Glomerular visceral epithelial cell (primary cell): Measurements from ENCODE around the gene KRT15.

ENCODE experiments used
- DNase-seq: peaks from one replicate; pipeline ENCODE4 v3.0.0-alpha.2; 2016; ENCODE audit errors: extremely low spot score

KRT15 gene

DNA sequence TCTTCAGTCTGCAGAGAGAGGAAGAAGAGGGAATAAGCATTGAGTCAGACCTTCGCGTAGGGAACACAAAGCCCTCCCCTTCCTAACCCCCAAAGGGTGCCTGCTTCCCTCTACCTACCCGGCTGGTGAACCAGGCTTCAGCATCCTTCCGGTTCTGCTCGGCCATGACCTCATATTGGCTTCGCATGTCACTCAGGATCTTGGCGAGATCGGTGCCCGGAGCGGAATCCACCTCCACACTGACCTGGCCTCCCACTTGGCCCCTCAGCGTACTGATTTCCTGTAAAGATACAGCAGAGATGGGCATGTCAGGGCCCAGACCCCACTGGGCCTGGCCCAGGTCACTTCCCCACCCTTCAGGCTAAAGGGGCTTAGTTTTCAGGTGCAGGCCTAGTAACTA is 5.6 kb upstream of the KRT15 start:
- no peak for DNase-seq

DNA sequence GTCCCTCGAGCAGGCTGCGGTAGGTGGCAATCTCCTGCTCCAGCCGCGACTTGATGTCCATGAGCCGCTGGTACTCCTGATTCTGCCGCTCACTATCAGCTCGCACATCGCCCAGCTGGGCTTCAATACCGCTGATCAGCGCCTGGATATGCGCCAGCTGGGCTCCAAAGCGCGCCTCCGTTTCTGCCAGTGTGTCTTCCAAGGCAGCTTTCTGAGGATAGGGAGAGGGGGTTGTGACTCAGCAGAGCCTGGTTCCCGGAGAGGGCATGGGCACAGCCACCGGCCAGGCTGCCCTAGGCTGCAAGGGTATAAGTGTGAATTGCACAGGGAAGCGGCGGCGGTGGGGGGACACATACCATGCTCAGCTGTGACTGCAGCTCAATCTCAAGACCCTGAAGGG is 5.1 kb upstream of the KRT15 start:
- DNase-seq: no peak

DNA sequence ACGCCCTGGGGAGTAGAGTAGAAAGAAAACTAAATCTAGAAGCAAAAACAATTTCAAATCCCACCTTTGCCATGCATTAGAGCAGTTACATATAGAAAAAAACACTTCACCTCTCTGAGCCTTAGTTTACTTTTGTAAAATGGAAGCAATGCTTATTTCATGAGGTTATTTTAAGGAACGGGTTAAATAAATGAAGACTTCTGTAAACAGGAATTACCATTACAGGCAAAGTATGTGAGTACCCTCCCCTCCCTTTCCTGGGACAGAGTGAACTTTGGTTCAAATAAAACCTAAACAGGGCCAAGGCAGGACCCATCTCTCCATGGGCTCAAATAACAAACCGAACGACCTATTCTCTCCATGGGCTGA is 4.5 kb upstream of the KRT15 start:
- DNase-seq: no peak

DNA sequence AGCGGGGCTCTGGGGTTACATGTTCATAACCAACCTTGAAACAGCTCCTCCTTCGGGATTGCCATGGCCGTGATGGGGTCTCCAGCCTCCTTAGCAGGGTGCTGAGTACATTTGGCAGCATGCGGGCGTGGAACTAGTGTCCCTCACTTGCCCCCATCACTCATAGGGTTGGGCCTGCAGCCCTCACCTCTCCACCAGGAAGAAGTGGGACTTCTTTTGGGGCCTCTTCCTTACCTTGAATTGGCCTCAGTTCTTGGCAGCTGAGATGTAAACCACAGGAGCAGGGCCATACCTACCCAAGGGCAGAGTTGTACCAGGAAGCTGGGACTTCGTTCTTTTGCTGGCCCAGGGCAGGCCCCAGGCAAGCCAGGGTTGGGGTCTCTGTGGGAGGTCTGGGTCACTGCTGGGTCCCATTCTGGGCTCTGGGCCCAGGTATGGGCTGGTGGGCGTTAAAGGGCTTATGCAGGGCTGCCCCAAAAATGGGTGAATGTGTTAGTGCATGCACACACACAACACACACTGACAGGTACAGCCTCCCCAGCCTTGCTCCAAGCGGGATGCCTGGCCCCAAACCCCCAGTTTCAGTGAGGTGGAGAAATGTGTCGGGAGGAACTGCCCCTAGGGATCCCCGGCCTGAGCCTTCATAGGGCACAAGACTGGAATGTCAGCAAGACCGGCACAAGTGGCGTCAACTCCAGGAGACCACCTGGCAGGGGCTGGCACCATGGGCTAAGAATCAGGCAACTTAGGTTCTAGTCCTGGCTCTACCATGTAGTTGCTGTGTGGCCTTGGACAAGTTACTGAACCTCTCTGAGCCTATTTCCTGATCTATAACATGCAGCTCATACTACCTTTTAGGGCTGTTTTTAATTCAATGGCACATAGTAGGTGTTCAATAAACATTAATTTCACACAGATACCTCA is 3.9 kb upstream of the KRT15 start:
- no peak for DNase-seq

DNA sequence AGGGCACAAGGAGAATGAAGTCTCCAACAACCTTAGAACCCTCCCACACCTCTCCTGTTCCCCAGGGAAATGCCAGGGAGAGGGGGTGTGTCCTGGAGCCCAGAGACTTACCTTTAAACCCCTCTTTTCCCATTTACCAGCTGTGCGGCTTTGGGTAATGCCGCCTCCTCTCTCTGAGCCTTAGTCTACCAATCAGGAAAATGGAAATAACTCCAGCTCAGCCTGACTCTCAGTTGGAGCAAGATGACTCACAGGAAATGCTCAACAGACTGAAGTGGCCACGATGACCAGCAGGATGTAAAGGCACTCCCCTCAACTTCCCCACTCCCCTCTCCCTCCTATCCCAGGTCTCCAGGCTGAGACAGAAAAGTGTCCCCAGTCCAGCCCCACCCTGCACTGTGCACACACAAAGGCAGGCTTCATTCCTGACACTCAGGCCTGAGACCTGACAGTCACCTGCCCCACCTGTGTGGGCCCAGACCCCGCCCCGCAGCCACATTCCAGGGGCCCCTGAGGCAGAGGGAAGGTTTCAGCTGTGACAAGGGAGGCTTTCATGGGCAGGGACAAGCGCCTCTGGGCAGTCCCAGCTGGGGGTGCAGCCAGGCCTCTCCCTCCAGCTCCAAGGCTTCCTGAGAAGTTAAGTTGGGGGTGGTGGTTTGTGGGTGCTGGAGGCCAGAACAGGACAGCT is 3.0 kb upstream of the KRT15 start:
- DNase-seq: peak; percentile 75

DNA sequence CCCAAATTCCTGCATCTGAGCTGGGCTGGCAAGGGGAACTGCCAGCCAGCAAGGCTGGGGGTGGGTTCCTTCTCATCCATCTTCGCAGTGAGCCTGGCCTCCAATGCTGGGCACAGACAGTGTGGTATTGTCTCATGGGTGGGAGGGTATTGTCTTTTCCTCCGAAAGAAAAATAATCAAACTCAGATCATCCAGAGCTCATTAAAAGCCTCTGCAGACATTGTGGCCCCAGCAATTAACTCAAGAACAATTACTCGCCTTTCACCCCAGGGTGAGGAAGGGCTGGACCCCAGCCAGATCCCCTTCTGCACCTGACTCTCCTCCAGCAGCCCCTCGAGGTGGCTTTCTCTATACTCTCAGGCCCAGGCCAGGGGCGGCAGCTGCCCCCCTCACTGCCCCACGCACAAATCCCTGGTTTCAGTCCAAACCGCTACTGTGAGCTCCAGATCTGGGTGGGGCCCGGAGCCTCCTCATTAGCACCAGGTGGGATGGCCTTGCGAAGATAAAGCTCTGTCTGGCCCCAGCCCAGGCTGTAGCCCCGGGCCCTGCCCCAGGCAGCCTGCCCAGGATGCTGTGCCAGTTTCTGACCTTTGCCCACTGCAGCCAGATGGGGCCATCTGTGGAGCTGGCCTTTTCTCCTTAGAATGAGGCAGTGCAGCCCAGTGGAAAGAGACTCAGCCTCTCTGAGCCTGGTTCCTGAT is 2.3 kb upstream of the KRT15 start:
- DNase-seq: no peak

DNA sequence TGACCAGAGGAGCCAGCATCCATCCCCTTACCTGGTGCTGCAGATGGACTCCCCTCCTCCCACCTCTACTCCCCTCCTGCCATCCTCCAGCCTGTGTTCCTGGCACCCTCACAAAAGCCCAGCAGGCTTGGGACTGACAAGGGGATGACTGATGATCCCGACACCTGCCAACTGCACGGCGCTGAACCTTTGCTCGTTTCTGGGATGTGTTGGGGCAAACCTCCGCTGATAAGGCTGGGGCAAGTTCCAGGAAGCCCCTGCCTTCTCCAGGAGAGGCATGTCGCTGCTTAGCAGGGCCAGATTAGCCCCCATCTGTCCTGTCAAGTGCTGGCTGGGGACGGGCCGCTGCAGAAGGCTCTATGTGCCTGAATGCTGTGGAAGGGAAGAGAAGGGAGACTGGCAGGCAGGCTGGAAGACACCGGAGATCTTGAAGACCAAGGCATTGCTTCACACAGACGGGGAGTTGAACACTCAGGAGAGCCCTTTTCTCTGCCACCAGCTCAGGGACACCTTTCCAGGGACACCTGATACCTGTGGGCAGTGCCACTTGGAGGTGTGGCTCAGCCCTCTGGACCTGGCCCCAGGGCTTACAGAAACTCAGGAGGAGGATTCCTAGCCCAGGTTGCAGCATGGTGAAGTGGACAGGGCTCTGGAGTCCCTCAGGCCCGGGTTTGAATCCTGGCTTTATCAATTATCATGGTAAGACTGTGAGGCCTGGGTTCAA is 973 bp upstream of the KRT15 start:
- no peak for DNase-seq

DNA sequence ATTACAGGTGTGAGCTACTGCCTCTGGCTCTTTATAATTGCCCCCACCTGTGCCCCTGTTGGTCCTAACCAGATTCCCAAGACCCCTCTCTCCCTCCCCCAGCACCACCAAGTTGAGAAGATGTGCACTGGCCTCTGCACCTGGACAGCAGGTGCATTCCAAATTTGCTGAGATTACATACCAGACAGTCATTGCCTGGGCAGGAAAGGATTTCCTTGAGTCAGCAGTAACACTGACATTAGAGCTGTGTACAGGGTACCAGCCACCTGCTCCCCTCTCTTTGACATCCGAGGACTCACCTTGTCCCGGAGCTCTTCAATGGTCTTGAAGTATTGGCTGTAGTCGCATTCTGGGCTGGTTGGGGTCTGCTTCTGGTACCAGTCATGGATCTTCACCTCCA is 659 bp downstream of the KRT15 start:
- DNase-seq: no peak

DNA sequence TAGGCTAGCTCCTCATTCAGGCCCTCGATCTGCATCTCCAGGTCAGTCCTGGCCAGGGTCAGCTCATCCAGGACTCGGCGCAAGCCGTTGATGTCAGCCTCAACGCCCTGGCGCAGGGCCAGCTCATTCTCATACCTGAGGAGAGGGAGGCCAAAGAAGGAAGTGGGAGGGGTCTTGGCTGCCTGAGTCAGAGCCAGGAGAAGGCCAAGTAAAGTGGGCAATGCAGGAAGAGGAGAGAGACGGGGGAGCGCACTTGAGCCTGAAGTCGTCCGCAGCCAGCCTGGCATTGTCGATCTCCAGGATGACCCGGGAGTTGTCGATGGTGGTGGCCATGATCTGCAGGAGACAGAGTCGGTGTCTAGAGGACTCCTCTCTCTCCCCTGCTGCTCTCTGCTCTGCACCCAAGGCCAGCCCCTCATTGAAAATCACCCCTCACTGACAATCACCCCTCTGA is 1.8 kb downstream of the KRT15 start:
- no peak for DNase-seq

DNA sequence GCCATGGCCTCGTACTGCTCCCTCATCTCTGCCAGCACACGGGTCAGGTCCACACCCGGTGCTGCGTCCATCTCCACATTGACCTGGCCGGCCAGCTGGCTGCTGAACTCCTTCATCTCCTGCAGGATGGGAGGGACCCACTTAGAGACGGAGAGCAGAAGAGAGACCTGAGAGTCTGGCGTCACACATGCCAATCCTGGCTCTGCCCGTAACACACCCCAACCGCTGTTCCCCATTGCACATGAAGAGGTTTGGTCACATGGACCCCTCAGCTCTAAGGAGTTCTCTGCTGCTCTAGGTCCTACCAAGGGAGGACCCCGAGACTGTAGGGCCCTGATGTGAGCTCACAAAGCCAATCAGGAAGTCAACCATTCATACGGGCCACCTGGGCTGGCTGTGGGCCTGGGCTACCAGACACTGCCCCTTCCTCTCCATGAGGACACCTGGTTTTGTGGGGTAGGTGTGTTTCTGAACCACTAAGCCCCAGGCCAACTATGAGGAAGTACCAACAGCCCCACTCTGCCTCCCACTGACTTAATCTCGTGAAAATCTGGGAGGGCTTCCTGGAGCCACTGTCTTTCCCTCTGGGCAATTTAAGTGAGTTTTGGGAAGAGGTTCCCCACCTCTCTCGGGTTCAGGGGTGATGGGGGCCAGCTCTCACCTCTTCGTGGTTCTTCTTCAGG is 2.4 kb downstream of the KRT15 start:
- no peak for DNase-seq

DNA sequence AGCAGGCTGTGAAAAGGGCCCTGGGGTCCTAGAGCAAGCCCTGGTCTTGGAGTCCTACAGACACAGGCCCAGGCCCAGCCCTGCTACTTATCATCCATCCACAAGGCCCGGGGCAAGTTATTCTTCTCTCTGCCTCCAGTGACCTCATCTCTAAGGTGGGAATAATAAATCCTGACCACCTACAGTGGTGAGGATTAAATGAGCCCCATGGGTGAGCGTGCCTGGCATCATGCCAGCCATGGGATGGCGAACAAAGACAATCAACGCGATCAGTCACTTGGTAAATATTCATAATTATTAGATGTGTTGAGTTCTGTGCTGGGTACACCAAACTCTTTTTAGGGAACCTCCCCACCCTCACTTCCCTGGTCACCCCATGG is 5.5 kb downstream of the KRT15 start:
- DNase-seq: no peak

DNA sequence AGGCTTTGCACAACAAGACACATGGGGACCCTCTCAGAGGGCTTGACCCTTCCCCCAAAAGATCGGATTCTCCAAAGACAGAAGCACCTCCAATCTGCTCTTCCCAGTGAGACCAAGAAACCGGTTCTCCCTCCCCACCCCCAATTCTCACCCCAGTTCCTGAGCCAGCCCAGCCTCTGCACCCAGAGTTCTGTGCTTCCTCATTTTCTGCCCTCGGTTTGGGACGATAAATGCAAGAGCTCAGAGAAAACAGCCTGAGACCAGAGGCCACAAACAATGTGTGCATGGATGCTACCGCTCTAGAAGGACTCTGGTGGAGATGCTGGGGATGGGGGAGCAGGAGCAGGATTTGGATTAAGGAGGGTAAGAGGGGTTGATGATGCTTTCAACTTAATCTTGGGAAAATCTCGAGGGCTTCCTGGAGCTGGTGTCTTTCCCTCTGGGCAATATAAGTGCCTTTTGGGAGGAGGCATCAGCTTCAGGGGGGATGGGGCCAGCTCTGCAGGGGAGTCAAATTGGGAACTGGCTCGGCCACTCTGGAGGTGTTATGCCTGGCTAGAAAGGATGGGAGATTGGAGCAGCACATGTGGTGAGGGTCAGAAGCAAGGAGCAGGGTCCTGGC is 6.0 kb downstream of the KRT15 start:
- DNase-seq: no peak

DNA sequence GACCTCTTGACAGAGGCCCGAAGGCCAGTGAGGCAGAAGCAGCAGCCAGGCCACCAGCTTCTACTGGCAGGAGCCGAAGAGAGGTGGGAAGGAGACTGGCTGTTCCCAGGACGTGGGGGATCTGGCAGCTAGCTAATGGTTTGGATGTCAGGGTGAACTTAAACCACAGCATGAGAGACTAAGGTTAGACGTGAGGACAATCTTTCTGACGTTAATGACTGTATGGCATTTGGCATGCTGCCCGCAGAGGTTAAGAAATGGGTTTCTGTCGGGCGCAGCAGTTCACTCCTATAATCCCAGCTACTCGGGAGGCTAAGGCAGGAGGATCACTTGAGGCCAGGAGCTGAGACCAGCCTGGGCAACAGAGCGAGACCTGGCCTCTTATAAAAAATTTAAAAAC is 7.0 kb downstream of the KRT15 start:
- no peak for DNase-seq

DNA sequence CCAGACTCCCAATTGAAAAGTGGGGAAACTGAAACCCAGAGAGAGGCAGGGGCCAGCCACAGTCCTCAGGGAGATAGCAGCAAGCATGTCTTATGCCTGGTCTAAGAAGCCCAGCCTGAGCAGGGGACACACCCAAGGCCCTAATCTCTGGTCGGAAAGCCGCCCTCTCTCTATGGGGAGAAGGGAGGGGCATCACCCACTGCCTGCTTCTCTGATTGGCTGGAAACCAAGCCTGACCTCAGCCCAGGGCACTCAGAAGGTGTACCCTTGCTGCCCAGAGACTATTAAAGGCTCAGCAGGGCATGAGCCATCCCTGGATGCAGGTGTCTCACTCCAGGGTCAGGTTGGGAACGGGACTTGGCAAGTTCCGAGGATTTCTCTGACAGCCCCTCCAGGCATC is 7.6 kb downstream of the KRT15 start:
- no peak for DNase-seq

DNA sequence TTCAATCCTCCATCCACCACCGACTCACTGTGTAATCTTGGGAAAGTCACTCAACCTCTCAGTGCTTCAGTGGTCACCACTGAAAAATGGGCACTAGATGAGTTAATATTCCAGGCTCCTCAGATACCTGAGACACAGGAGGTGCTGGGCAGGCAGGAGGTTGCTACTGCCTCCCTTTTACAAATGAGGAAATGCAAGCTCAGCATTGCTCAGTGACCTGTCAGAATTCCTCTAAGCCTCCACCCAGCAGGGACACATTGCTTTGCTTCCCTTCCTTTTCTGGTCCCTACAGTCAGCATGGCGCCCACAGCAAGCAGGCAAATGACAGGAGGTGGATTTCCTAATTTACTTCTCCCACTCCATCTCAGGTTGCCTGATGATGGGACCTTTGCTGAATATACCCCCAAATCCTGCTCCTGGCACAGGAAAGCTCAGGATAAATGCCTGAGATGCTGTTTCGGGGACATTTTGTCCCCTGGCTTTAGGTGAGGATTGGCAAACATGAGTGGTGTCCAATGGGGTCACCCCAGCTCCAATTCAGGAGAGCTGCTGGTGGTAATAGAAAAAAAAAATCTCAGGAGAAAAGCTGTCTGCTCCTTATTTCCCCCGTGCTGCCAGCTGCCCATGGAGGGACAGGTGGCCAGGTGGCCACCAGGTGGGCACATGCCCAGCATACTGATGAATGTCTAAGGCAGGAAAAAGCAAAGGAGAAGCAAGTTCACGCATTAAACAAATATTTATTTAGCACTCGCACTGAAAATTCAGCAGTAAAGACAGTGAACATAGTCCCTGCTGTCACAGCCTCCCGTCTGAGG is 8.2 kb downstream of the KRT15 start:
- no peak for DNase-seq

DNA sequence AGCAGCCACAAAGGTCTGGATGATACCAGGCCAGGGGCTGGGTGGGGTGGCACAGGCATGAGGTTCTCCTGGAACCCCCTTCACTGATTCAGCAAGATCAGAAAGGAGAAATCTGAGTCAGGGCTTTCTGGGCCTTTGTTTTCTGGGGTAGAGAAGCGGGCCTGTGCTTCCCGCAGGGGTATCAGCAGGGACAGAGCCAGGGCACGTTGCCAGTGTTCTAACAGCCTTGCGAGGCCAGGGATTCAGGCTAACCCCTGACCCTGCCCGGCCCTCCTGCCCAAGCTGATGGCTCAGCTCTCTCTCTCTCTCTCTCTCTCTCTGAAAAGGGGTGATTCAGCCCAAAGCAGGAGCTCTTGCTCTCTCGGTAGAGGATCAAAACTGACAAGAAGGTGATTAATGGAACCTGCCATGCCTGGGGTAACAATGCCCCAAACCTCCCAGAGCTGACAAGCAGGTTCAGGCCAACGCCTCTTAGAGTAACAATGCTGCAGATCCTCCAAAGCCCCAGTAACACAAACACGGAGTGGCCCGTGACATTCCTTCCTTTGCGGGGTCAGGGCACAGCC is 11.3 kb downstream of the KRT15 start:
- no peak for DNase-seq

DNA sequence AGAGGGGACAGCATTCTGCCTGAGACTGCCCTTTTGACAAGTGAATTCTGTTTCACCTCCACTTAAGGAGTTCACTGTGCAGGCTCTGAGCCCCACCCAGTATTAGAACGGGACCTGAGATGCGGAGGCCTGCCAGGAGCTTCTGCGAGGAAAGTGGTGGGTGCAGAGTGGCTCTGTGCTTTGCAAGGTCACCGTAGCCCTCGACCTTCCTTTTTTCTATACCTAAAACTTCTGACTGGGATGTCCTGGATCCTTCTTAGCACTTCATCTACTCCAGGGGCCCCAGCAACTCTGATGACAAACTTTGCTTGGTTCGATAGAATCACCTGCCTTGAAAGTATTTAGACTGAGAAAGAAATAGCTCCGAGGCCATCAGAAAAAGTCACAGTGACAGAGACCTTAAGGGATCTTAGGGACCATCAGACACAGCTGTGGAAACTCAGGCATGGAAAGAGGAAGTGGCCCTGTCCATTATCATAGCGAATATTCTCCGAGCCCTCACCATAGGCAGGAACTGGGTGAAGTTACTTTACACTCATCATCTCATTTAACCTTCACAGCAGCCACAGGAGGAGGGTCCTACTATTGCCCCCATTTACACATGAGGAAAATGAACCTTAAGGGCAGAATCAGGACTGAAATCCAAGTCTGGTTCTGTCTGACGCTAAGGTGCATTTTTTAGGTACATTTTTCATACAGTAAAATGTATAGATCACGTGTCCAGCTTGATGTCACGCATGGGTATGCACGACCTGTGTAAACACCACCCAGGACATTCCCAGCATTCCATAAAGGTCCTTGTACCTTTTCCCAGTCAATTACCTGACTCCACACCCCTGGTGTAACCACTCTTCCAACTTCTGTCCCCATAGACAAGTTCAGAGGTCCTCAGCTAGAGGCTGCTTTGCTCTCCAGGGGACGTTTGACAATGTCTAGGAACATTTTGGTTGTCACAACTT is 12.6 kb downstream of the KRT15 start:
- no peak for DNase-seq

DNA sequence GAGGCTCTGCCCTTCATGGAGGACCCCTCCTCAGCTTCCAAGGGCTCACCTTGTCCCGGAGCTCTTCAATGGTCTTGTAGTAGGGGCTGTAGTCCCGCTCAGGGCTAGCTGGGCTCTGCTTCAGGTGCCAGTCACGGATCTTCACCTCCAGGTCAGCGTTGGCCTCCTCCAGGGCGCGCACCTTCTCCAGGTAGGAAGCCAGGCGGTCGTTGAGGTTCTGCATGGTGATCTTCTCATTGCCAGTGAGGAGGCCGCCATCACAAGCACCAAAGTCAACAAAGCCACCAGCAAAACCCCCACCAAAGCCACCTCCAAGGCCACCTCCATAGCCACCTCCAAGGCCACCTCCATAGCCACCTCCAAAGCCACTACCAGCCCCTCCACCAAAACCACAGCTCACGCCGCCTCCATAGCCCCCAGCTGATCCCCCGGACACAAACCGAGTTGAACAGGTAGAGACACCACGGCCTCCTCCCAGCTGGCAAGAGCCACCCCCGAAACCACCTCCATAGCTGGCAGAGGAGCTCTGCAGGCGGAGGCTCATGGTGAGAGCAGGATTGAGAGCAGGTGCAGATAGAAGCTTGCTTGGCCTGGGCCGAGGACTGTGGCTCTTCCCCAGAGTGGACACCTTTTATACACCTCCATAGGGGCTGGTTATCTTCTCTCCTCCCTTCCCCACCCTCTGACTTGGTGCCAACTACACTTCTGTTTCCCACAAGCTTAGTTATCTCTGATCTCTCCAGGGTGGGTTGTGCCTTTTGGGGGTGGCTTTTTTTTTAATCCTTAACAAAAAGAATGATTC is 13.5 kb downstream of the KRT15 start, which contains the start of gene KRT13:
KRT13 (minus strand) TSS at position 606 of the 802 bp plus-strand sequence; CDS start at position 544, 62 bp downstream.
- DNase-seq: no peak
